K562 (cell line): ENCODE data around the gene BRPF1. TPM values are rescaled to one million over a fixed set of nuclear protein-coding genes. Genes with fewer than 3 reads are reported as not detected.

Source experiments
- ADNP ChIP-seq: fragments of 200-800 bp; sonication (Bioruptor generic); IDR thresholded peaks from 2 replicates; pipeline ENCODE4 v1.6.1; 2016; ENCODE audit warnings: missing genetic modification characterization, missing compliant biosample characterization
- ARID2 ChIP-seq: fragments of 450-650 bp; IDR thresholded peaks from 2 replicates; pipeline ENCODE4 v1.6.1; 2017; ENCODE audit warnings: antibody characterized with exemption, mild to moderate bottlenecking
- ARNT ChIP-seq, 2 experiments: fragments of 450-650 bp; IDR thresholded peaks; 2 replicates each; pipeline ENCODE4 v1.6.1; 2016; ENCODE audit warnings: mild to moderate bottlenecking in 1 of 2
- BDP1 ChIP-seq: IDR thresholded peaks from 3 replicates; pipeline ENCODE4 v1.6.1; 2011; ENCODE audit not compliant: insufficient read length, insufficient read depth
- CHD2 ChIP-seq: IDR thresholded peaks from 2 replicates; pipeline ENCODE4 v1.6.1; 2011; ENCODE audit warnings: low read depth, low read length
- ELF1 ChIP-seq: fragments of 200-800 bp; sonication (Bioruptor generic); IDR thresholded peaks from 2 replicates; pipeline ENCODE4 v1.6.1; 2016; ENCODE audit warnings: missing genetic modification characterization, missing compliant biosample characterization
- EP300 ChIP-seq: IDR thresholded peaks from 2 replicates; pipeline ENCODE4 v1.6.1; 2012; ENCODE audit warnings: low read length, improper control_type of control experiment
- ETS1 ChIP-seq: conservative IDR thresholded peaks from 2 replicates; pipeline ENCODE4 v1.6.1; 2011; ENCODE audit warnings: low read depth, mild to moderate bottlenecking, low read length; ENCODE audit not compliant: control insufficient read depth
- FIP1L1 ChIP-seq: fragments of 200-400 bp; formaldehyde crosslinking; IDR thresholded peaks from 2 replicates; pipeline ENCODE4 v1.6.1; 2018; ENCODE audit warnings: mild to moderate bottlenecking, low read depth, low read length; ENCODE audit not compliant: poor library complexity, severe bottlenecking
- HNRNPLL ChIP-seq: fragments of 200-400 bp; formaldehyde crosslinking; IDR thresholded peaks from 2 replicates; pipeline ENCODE4 v1.6.1; 2017; ENCODE audit warnings: low read length, low read depth, mild to moderate bottlenecking; ENCODE audit not compliant: poor library complexity, severe bottlenecking
- KLF10 ChIP-seq: fragments of 250-450 bp; sonication (Bioruptor Pico); IDR thresholded peaks from 2 replicates; pipeline ENCODE4 v1.6.1; 2021; ENCODE audit warnings: matching md5 sums
- LARP7 ChIP-seq: fragments of 450-650 bp; IDR thresholded peaks from 2 replicates; pipeline ENCODE4 v1.6.1; 2016
- NBN ChIP-seq: fragments of 450-650 bp; IDR thresholded peaks from 2 replicates; pipeline ENCODE4 v1.6.1; 2016; ENCODE audit warnings: low read depth, mild to moderate bottlenecking
- NCOR1 ChIP-seq: fragments of 450-650 bp; IDR thresholded peaks from 2 replicates; pipeline ENCODE4 v1.6.1; 2016; ENCODE audit warnings: mild to moderate bottlenecking, moderate library complexity
- POLR2AphosphoS5 ChIP-seq: IDR thresholded peaks from 2 replicates; pipeline ENCODE4 v1.6.1; 2011; ENCODE audit warnings: mild to moderate bottlenecking, low read depth, low read length, moderate library complexity; ENCODE audit not compliant: control insufficient read depth, insufficient read depth
- SMAD4 ChIP-seq: fragments of 250-450 bp; sonication (Bioruptor Pico); conservative IDR thresholded peaks from 2 replicates; pipeline ENCODE4 v1.8.0; 2021; ENCODE audit warnings: inconsistent platforms, mild to moderate bottlenecking, moderate library complexity
- SOX6 ChIP-seq: fragments of 450-650 bp; IDR thresholded peaks from 2 replicates; pipeline ENCODE4 v1.6.1; 2014; ENCODE audit warnings: mild to moderate bottlenecking
- SRSF9 ChIP-seq: fragments of 200-400 bp; formaldehyde crosslinking; IDR thresholded peaks from 2 replicates; pipeline ENCODE4 v1.6.1; 2017; ENCODE audit warnings: low read depth, low read length, borderline replicate concordance
- TAF1 ChIP-seq: IDR thresholded peaks from 2 replicates; pipeline ENCODE4 v1.6.1; 2011; ENCODE audit warnings: mild to moderate bottlenecking, low read length, moderate library complexity; ENCODE audit not compliant: insufficient read depth, control insufficient read depth, severe bottlenecking; ENCODE audit errors: extremely low read depth
- TBP ChIP-seq: optimal IDR thresholded peaks from 2 replicates; pipeline ENCODE3; 2011; ENCODE audit warnings: low read depth, low read length, improper control_type of control experiment
- ZBTB7A ChIP-seq: IDR thresholded peaks from 2 replicates; pipeline ENCODE4 v1.6.1; 2011; ENCODE audit warnings: low read depth, mild to moderate bottlenecking, low read length, moderate library complexity, borderline replicate concordance; ENCODE audit not compliant: control insufficient read depth
- ZNF212 ChIP-seq: fragments of 450-650 bp; formaldehyde crosslinking; IDR thresholded peaks from 2 replicates; pipeline ENCODE4 v1.4.0; 2020; ENCODE audit warnings: mild to moderate bottlenecking
- ZNF586 ChIP-seq: fragments of 450-650 bp; formaldehyde crosslinking; conservative IDR thresholded peaks from 2 replicates; pipeline ENCODE4 v1.4.0; 2020; ENCODE audit warnings: mild to moderate bottlenecking, moderate library complexity
- polyA plus RNA-seq, 8 experiments: library from polyadenylated mRNA; depleted of rRNA in 4 of 8; stranded (reverse) in 5 of 8; unstranded in 3 of 8; fragments of >200 nt; fragmentation: Nextera tagmentation in 2 of 8; fragmentation: Illumina TruSeq in 1 of 8; extraction: Ambion mirVana in 2 of 8; extraction: Trizol in 1 of 8; gene quantifications; 2 replicates each; pipeline versions ENCODE4 v1.2.1 to v1.2.3, GENCODE V29; 2011 to 2014; ENCODE audit warnings: inconsistent platforms in 1 of 8, missing spikeins in 1 of 8
- total RNA-seq, 7 experiments: library from RNA; depleted of rRNA in 6 of 7; stranded (reverse); fragments of >200 nt in 6 of 7; fragmentation: Illumina TruSeq in 2 of 7; extraction: Trizol in 2 of 7; gene quantifications; 2 replicates each; pipeline versions ENCODE4 v1.2.1 to v1.2.3, GENCODE V29; 2011 to 2021; ENCODE audit warnings: low replicate concordance in 1 of 7
- TF ChIP-seq, protein P1 (sequence below): fragments of 250-450 bp; sonication (Bioruptor Pico); IDR thresholded peaks from 2 replicates; pipeline ENCODE4 v1.4.0; 2020; ENCODE audit warnings: mild to moderate bottlenecking, moderate library complexity
- TF ChIP-seq, protein P2 (sequence below): sonication (generic); formaldehyde crosslinking; IDR thresholded peaks from 2 replicates; pipeline ENCODE4 v1.9.0; 2022; ENCODE audit warnings: mild to moderate bottlenecking, missing genetic modification reagents

The BRPF1 gene
- total and polyA plus RNA-seq, 9 of the 15 experiments (the other 6 are each of a cell fraction or from before 2014, with no cell fraction given): 1.1 to 40.2 (median 23.5) TPM

GRCh38 chr3:9731206-9732079 is at the start of gene BRPF1 (continued):
- TF ChIP-seq, protein P1, sequence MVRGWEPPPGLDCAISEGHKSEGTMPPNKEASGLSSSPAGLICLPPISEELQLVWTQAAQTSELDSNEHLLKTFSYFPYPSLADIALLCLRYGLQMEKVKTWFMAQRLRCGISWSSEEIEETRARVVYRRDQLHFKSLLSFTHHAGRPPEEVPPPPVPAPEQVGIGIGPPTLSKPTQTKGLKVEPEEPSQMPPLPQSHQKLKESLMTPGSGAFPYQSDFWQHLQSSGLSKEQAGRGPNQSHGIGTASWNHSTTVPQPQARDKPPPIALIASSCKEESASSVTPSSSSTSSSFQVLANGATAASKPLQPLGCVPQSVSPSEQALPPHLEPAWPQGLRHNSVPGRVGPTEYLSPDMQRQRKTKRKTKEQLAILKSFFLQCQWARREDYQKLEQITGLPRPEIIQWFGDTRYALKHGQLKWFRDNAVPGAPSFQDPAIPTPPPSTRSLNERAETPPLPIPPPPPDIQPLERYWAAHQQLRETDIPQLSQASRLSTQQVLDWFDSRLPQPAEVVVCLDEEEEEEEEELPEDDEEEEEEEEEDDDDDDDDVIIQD: peak; percentile 79; the same call in 1 of the 2 replicates
- TF ChIP-seq ZNF586 (CRISPR knock-in tag) (no peak), ELF1 (tag) (no peak), BDP1 (no peak), ARID2 (0 out of 2 replicates have a peak, but pooled peaks have one; percentile 34), ETS1 (peak; percentile 57; the same call in 1 of the 2 replicates), ZNF212 (CRISPR knock-in tag) (no peak), HNRNPLL (peak; percentile 71), NCOR1 (peak; percentile 69), FIP1L1 (peak; percentile 83), TBP (peak; percentile 85), SOX6 (peak; percentile 97), SMAD4 (CRISPR knock-in tag) (peak; percentile 99), LARP7 (peak; percentile 100), SRSF9 (no peak), NBN (no peak), KLF10 (CRISPR knock-in tag) (no peak), TAF1 (peak; percentile 88), ADNP (tag) (no peak), ZBTB7A (peak; percentile 60; the same call in 1 of the 2 replicates), ARNT (IDR thresholded peaks at IDR 0.05) (0 out of 4 replicates have a peak, but pooled peaks of 1 of the 2 experiments have one; percentile 17), POLR2AphosphoS5 (peak; percentile 75), CHD2 (peak; percentile 74), EP300 (peak; percentile 99)
- TF ChIP-seq, protein P2, sequence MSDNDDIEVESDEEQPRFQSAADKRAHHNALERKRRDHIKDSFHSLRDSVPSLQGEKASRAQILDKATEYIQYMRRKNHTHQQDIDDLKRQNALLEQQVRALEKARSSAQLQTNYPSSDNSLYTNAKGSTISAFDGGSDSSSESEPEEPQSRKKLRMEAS (CRISPR knock-in tag): peak; percentile 75
